ENCODE data around the gene UBE2H. TPM values are rescaled to one million over a fixed set of nuclear protein-coding genes. Genes with fewer than 3 reads are reported as not detected.

Gene UBE2H
- total RNA-seq, 3 donors from 2014 or later, result 9.1 to 11.8 (median 11.5) TPM

- no peaks in the 10 kb centered on the region for H3K9me3 Mint-ChIP-seq
- no peak for DNase-seq
- H3K36me3 Mint-ChIP-seq (ENCODE audit: insufficient read depth), result no peaks in the 10 kb centered on the region
- ATAC-seq, result no peak
- no peak overlapping the region for H3K4me3 Mint-ChIP-seq
- no peaks in the 10 kb centered on the region for H3K27me3 Mint-ChIP-seq (ENCODE audit: low read depth)
- no peaks in the 10 kb centered on the region for H3K4me1 Mint-ChIP-seq (ENCODE audit: low read depth)
Measured at GRCh38 chr7:129959471-129960203, 6.9 kb upstream of the UBE2H start.

- no peak overlapping the region for H3K4me3 Mint-ChIP-seq
- H3K27me3 Mint-ChIP-seq (ENCODE audit: low read depth), result no peaks in the 10 kb centered on the region
- DNase-seq, result no peak
- no peaks in the 10 kb centered on the region for H3K36me3 Mint-ChIP-seq (ENCODE audit: insufficient read depth)
- H3K4me1 Mint-ChIP-seq (ENCODE audit: low read depth), result no peaks in the 10 kb centered on the region
- no peaks in the 10 kb centered on the region for H3K9me3 Mint-ChIP-seq
- no peak for ATAC-seq
Measured at GRCh38 chr7:129958643-129959470, 6.1 kb upstream of the UBE2H start.

GRCh38 chr7:129955993-129956543, 3.3 kb upstream of the UBE2H start:
- Mint-ChIP-seq H3K36me3 (ENCODE audit: insufficient read depth) (no peaks in the 10 kb centered on the region), H3K4me3 (no peak overlapping the region), H3K4me1 (ENCODE audit: low read depth) (peaks cover 11% of the 10 kb centered on the region)

GRCh38 chr7:129952086-129952652, 591 bp downstream of the UBE2H start:
- H3K4me1 Mint-ChIP-seq (ENCODE audit: low read depth), result peaks cover 17% of the 10 kb centered on the region
- H3K9me3 Mint-ChIP-seq, result no peaks in the 10 kb centered on the region
- ATAC-seq, result peak; percentile 1 to 28
- peak; percentile 11 for DNase-seq
- H3K27me3 Mint-ChIP-seq (ENCODE audit: low read depth), result no peaks in the 10 kb centered on the region
- H3K4me3 Mint-ChIP-seq, result no peak overlapping the region
- H3K36me3 Mint-ChIP-seq (ENCODE audit: insufficient read depth), result no peaks in the 10 kb centered on the region

More at GRCh38 chr7:129955993-129956543, 3.3 kb upstream of the UBE2H start:
- no peaks in the 10 kb centered on the region for H3K27me3 Mint-ChIP-seq (ENCODE audit: low read depth)
- H3K9me3 Mint-ChIP-seq, result no peaks in the 10 kb centered on the region
- no peak for DNase-seq
- ATAC-seq, result no peak

GRCh38 chr7:129951226-129952085, 1.3 kb downstream of the UBE2H start:
- Mint-ChIP-seq H3K9me3 (no peaks in the 10 kb centered on the region), H3K27me3 (ENCODE audit: low read depth) (no peaks in the 10 kb centered on the region), H3K36me3 (ENCODE audit: insufficient read depth) (no peaks in the 10 kb centered on the region), H3K4me1 (ENCODE audit: low read depth) (peaks cover 21% of the 10 kb centered on the region), H3K4me3 (no peak overlapping the region)
- ATAC-seq, result no peak
- no peak for DNase-seq

GRCh38 chr7:129950933-129951225, 1.9 kb downstream of the UBE2H start:
- Mint-ChIP-seq H3K36me3 (ENCODE audit: insufficient read depth) (no peaks in the 10 kb centered on the region), H3K27me3 (ENCODE audit: low read depth) (no peaks in the 10 kb centered on the region), H3K9me3 (no peaks in the 10 kb centered on the region), H3K4me1 (ENCODE audit: low read depth) (peaks cover 21% of the 10 kb centered on the region), H3K4me3 (no peak overlapping the region)
- ATAC-seq, result no peak
- DNase-seq, result no peak

- Mint-ChIP-seq H3K4me1 (ENCODE audit: low read depth) (peaks cover 21% of the 10 kb centered on the region), H3K36me3 (ENCODE audit: insufficient read depth) (no peaks in the 10 kb centered on the region), H3K27me3 (ENCODE audit: low read depth) (no peaks in the 10 kb centered on the region), H3K9me3 (no peaks in the 10 kb centered on the region), H3K4me3 (no peak overlapping the region)
- ATAC-seq, result peak; percentile 8 to 29
- DNase-seq, result no peak
Measured at GRCh38 chr7:129950191-129950932, 2.4 kb downstream of the UBE2H start.

DNA sequence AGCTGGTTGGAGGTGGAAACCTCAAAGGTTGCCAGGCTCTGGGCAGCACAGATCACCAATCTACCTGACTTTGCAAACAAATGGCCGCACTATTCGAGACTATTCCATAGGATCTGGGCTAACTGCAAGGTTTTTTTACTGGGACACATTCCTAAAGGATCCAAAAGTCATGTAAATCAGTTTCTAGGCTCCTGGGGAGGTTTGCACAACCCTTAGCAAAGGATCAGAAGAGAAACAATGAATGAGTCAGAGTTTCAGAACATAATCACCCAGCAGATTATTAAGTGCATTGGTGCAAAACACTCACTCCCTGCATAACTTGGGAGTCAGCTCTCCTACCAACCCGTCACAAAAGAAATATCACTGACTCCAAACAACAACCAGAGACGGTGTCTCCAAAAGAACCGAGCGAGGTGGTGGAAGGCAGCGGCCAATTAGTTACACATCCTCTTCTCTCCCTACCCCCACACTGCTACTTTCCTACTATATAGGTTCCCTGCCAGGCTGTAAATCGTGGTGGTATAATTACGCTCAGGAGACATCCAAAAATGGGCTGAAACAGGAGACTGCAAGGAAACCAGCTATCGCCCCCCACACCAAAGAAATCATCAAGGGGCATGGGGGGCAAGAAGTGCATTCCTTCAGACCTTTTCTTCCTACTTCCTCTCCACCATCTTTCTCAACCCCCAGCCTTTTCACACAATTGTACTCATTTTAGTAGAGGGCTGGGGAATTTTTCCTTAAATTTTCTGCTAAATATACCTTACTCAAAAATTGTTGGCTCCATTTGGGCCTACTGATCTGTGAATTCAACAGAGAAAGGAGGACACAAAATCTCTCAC, 3.2 kb downstream of the UBE2H start:
- ATAC-seq, result peak; percentile 67 to 70
- no peak for DNase-seq
- Mint-ChIP-seq H3K4me1 (ENCODE audit: low read depth) (peaks cover 29% of the 10 kb centered on the region), H3K4me3 (no peak overlapping the region), H3K27me3 (ENCODE audit: low read depth) (no peaks in the 10 kb centered on the region), H3K9me3 (peaks cover 8% of the 10 kb centered on the region), H3K36me3 (ENCODE audit: insufficient read depth) (peaks cover 7% of the 10 kb centered on the region)

DNA sequence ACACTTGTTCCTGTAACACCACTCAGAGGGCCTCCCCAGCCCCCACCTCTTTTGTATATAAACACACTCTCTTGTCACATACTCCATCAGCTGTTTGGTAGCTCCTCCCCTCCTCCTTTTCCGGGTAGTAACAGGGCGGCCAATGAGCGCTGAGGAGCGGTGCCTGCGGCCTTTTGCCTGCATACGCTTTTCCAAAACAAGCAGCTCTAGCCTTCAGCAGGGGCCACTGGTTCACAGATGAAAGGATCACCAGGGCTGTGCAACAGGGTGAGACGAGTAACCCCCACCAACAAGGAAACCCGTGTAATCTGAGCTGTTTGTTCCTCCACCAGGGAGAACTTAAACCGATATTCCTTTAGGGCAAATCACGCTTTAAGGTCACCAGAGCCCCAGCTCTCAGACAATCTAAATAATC, 3.9 kb downstream of the UBE2H start:
- peaks cover 29% of the 10 kb centered on the region for H3K4me1 Mint-ChIP-seq (ENCODE audit: low read depth)
- peak; percentile 68 for DNase-seq
- no peak overlapping the region for H3K4me3 Mint-ChIP-seq
- ATAC-seq, result peak; percentile 56 to 57
- no peaks in the 10 kb centered on the region for H3K27me3 Mint-ChIP-seq (ENCODE audit: low read depth)
- H3K9me3 Mint-ChIP-seq, result peaks cover 8% of the 10 kb centered on the region
- H3K36me3 Mint-ChIP-seq (ENCODE audit: insufficient read depth), result peaks cover 7% of the 10 kb centered on the region

GRCh38 chr7:129948338-129948737, 4.4 kb downstream of the UBE2H start:
- H3K9me3 Mint-ChIP-seq, result peaks cover 8% of the 10 kb centered on the region
- no peaks in the 10 kb centered on the region for H3K27me3 Mint-ChIP-seq (ENCODE audit: low read depth)
- peaks cover 9% of the 10 kb centered on the region for H3K36me3 Mint-ChIP-seq (ENCODE audit: insufficient read depth)
- H3K4me3 Mint-ChIP-seq, result no peak overlapping the region
- H3K4me1 Mint-ChIP-seq (ENCODE audit: low read depth), result peaks cover 29% of the 10 kb centered on the region
- no peak for DNase-seq
- no peak for ATAC-seq

GRCh38 chr7:129947701-129948100, 5.1 kb downstream of the UBE2H start:
- no peaks in the 10 kb centered on the region for H3K27me3 Mint-ChIP-seq (ENCODE audit: low read depth)
- peaks cover 25% of the 10 kb centered on the region for H3K4me1 Mint-ChIP-seq (ENCODE audit: low read depth)
- H3K36me3 Mint-ChIP-seq (ENCODE audit: insufficient read depth), result peaks cover 10% of the 10 kb centered on the region
- DNase-seq (no peak), ATAC-seq (no peak)
- no peak overlapping the region for H3K4me3 Mint-ChIP-seq
- H3K9me3 Mint-ChIP-seq, result peaks cover 8% of the 10 kb centered on the region

DNA sequence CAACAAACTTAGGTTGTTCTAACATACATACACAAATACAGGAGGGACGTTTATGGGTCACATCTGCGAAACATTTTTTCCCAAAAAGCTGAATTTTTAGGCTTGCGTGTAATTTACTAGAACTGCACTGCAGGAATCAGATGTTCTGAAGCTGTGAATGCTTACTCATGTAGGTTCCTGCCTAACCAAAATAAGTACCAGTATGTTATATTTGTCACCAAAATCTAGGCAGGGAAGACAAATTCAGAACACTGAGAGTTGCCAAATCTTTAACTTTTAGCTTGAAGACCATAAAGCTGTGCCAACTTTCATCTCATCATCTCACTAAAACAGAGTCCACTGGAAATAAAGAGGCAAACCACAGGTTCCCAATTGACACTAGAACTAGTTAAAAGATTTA, 5.7 kb downstream of the UBE2H start:
- Mint-ChIP-seq H3K9me3 (peaks cover 8% of the 10 kb centered on the region), H3K27me3 (ENCODE audit: low read depth) (no peaks in the 10 kb centered on the region), H3K4me1 (ENCODE audit: low read depth) (peaks cover 27% of the 10 kb centered on the region), H3K36me3 (ENCODE audit: insufficient read depth) (peaks cover 12% of the 10 kb centered on the region), H3K4me3 (no peak overlapping the region)
- DNase-seq (no peak), ATAC-seq (no peak)

- ATAC-seq (no peak), DNase-seq (no peak)
- no peak overlapping the region for H3K4me3 Mint-ChIP-seq
- peaks cover 20% of the 10 kb centered on the region for H3K4me1 Mint-ChIP-seq (ENCODE audit: low read depth)
- H3K27me3 Mint-ChIP-seq (ENCODE audit: low read depth), result no peaks in the 10 kb centered on the region
- H3K36me3 Mint-ChIP-seq (ENCODE audit: insufficient read depth), result peaks cover 12% of the 10 kb centered on the region
- H3K9me3 Mint-ChIP-seq, result peaks cover 8% of the 10 kb centered on the region
Measured at GRCh38 chr7:129946282-129946681, 6.5 kb downstream of the UBE2H start.
